HG03571 (cell line): ENCODE measurements around the gene CLCN6.

Experiments
- ATAC-seq: cut with Tn5 transposase; IDR thresholded peaks from one replicate; pipeline ENCODE4 v1.9.1; 2021; ENCODE audit not compliant: unreplicated experiment

The CLCN6 gene

GRCh38 chr1:11874624-11875023 is 68.6 kb downstream of the CLCN6 start:
- no peak for ATAC-seq

DNA sequence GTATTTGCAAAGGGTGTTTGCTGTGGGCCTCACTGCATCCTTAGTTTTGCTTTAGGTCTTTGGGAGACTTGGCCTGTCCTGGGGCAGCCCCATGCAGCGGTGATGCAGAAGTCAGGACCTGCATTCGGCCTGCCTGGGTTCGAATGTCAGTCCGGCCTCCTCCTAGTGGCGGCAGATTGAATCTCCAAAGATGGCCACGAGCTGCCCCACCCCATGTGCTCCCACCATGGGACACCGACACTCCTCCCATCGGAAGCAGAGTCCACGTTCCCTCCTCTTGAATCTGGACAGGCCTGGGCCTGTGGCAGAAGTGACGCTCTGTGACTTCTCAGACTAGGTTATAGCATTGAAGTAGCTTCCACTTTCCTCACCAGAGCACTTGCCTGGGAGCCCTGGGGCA is 69.1 kb downstream of the CLCN6 start:
- no peak for ATAC-seq

DNA sequence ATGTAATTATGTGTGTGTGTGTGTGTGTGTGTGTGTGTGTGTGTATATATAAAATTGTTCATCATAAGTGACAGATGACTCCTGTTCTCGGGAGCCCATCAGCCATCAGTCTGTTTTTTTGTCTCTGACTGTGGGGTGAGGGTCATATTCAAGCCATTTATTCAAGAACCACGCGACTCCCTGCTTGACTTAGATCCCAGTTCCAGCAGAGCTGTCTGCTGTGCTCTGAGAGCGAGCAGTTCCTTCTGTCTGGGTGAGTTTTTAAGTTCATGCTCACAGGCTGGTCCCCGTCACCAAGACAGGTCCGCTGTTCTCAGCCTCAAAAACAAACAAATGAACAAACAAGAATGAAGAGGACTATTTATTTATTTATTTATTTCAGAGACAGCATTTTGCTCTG is 71.1 kb downstream of the CLCN6 start:
- no peak for ATAC-seq

DNA sequence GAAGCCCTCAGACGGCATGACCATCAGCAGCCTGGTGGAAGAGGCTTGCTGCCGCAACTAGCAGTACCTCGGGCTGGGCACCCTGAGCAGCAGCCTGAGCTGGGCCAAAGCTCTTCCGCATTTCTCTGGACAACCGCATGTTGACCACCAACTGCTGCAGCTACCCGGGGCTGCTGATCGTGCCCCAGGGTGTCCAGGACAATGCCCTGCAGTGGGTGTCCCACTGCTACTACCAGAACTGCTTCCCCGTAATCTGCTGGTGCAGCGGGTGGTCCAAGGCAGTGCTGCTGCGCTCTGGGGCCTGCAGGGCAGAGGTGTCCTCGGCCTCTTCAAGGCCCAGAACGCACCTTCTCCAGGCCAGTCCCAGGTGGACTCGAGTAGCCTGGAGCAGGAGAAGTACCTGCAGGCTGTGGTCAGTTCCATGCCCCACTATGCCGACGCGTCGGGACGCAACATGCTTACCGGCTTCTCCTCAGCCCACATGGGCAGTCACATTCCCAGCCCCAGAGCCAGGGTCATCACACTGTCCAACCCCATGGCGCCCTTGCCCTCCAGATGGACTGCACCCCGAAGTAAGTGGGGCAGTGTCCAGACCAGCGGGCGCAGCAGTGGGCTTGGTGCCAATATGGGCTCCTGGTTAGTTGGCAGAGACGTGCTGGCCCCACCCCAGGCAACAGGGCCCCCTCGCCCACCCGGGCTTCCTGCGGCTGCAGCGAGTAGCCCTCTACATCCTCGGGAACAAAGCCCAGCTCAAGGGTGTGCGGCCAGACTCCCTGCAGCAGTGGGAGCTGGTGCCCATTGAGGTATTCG is 72.3 kb downstream of the CLCN6 start:
- no peak for ATAC-seq

GRCh38 chr1:11878891-11879190 is 72.8 kb downstream of the CLCN6 start:
- no peak for ATAC-seq

- ATAC-seq = no peak
Measured at GRCh38 chr1:11879311-11880180, 73.6 kb downstream of the CLCN6 start.

GRCh38 chr1:11880181-11880575 is 74.2 kb downstream of the CLCN6 start:
- ATAC-seq = no peak

DNA sequence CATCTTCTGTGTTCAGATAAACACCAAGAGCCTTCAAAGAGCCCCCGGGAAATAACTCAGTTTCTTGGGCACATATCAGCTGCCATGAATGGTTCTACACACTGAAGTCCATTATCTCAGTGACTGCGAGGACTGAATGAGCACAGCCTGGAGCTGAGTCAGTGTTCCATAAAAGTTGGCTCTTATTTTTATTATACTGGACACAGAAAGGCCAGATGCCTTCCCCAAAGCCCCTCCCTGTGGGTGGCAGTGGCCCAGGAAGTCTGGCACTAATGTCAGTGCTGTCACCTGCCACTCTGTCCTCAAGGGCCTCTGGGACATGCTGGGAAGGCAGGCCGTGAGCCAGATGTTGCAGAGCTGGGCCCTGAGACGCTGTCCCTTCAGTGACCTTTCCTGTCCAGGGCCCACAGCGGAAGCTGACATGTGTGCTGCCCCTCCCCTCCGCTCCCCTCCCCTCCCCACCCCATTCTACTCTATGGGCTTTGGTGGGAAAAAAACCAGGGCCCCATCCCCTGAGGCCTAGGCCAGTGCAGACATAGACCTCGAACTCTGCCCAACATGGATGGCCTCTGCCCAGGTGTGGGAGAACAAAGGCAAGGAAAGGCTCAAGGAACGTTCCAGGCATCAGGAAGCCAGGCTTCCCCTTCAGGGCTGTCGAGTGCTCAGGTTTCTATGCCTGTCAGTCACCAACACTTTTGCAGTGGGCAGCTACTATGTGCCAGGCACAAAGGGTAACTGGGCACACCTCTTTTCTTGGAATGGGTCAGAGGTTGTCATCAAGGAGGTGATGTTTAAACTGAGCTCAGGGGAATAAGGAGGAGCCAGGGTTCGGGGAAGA is 75.1 kb downstream of the CLCN6 start:
- no peak for ATAC-seq

DNA sequence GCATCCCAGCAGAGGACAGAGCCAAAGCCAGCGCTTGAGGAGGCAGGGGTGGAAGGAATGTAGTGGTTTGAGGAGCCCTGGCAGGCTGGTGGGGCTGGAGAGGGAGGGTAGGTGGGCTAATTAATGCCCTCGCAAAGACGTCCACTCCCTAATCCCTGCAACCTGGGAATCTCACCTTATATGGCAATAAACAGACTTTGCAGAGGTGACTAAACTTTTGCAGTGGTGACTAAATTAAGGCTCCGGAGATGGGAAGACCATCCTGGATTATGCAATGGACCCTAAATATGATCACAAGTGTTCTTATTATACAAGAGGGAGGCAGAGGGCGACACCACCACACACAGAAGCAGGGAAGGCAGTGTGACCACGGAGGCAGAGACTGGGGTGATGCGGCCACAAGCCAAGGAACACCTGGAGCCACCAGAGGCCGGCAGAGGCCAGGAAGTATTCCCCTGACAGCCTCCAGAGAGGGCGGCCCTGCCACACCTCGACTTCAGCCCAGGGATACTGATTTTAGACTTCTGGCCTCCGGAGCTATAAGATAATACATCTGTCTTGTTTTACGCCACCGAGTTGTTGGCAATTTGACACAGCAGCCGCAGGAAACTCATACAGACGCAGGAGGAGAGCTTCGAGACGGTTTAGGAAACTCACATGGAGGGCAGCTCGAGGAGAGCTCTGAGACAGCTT is 75.9 kb downstream of the CLCN6 start:
- no peak for ATAC-seq

- ATAC-seq = no peak
Measured at GRCh38 chr1:11882814-11883538, 77.0 kb downstream of the CLCN6 start.

DNA sequence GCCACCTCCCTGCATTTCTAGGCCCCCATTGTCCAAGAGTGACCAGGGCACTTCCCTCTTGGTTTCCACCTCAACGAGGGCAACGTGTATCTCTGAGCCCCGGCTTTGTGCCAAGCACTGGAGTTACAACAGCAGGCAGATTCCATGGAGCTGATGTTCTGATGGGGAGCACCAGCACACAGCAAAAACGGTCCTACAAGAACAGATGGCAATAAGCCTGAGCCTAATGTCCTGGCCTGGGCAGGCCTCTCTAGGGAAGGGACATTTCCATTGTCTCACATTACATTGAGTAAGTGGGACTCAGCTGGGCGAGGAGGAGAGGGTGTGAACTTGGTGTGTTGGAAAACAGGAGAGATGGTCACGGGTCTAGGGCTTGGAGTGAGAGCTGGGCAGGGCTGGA is 79.9 kb downstream of the CLCN6 start:
- ATAC-seq = no peak

DNA sequence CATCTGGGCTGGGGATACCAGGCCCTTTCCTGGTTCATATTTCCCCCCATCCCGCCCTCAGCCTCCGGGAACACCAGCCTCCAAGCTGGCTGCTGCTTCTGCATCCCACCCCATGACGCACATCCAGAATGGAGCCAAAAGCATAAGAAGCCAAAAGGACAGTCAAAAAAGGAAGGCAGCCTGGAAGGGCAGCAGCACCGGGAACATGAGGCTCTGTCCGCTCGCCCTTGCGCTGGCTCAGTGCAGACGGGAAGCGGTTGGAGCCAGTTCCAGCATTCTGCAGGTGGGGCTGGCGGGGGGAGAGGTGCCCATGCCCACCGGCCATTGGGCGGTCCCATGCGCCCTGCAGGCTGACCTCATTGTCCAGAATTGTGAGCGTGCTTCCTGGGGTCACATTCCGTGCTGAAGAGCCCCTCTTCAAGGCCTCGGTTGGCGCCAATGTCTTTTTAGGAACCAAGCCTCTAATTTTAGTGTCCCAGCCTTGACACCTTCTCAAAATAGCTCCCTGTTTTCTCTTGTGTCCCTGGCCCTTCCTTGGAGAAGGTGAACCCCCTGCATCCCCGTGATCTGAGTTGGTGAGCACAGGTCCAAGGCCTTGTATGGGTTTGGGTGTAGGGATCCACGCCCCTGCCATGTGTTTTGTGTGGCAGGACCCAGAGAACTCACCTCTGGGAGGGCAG is 81.1 kb downstream of the CLCN6 start:
- ATAC-seq = no peak

GRCh38 chr1:11887666-11888007 is 81.6 kb downstream of the CLCN6 start:
- ATAC-seq = no peak

GRCh38 chr1:11888206-11888876 is 82.3 kb downstream of the CLCN6 start:
- ATAC-seq = no peak

GRCh38 chr1:11888877-11889208 is 82.9 kb downstream of the CLCN6 start:
- ATAC-seq = no peak

DNA sequence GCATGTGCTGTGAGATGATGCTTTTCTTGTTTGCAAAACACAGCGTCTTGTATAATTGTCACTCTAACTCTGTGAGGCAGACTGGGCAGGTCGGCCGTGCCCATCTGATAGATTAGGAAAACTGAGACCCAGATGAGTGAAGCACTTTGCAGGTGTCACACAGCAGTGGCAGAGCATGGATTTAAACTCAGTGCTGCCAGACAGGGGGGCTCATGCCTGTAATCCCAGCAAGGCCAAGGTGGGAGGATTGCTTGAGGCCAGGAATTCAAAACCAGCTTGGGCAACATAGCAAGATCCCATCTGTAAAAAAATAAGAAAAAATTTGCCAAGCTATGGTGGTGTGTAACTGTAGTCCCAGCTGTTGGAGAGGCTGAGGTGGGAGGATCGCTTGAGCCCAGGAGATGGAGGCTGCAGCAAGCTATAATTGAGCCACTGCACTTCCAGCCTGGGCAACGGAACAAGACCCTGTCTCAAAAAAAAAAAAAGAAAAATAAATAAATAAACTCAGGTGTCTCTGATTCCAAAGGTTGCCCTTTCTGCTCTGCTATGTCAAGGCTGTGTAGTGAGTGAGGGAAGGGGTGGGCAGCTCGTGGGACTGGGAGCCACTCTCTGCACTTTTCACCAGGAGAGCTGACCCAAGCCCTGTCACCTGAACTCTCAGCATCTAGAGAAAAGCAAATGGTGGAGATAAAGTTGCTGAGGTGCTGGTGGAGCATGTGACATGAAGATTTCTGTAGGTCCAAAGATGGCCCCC is 85.6 kb downstream of the CLCN6 start:
- ATAC-seq = no peak
